ENCODE data around the gene BAZ1B.

Gene BAZ1B

GRCh38 chr7:73391396-73391795, 130.7 kb downstream of the BAZ1B start:
- no peak for DNase-seq (ENCODE audit: extremely low read depth in 1 of 2, low read depth in 1 of 2)
